Parathyroid adenoma (tissue), 2 donors: ENCODE data around the gene TGFBR2.
A peak's percentile ranks its signal among the peaks of the same experiment; 100 is the strongest.

Source experiments
- H2AFZ ChIP-seq: fragments of 300-600 bp; sonication (generic); one replicate; pipeline ENCODE4 v1.7.0; 2017; ENCODE audit warnings: antibody characterized with exemption, mild to moderate bottlenecking
- H3K27ac ChIP-seq: fragments of 300-600 bp; sonication (generic); one replicate; pipeline ENCODE4 v1.7.0; 2017
- H3K27me3 ChIP-seq: fragments of 300-600 bp; sonication (generic); one replicate; pipeline ENCODE4 v1.7.0; 2017; ENCODE audit warnings: low read length; ENCODE audit not compliant: control insufficient read depth, insufficient read depth
- H3K36me3 ChIP-seq: fragments of 300-600 bp; sonication (generic); one replicate; pipeline ENCODE4 v1.7.0; 2017; ENCODE audit warnings: low read length; ENCODE audit not compliant: control insufficient read depth, insufficient read depth
- H3K4me1 ChIP-seq: fragments of 300-600 bp; sonication (generic); one replicate; pipeline ENCODE4 v1.7.0; 2017; ENCODE audit warnings: control low read depth
- H3K4me2 ChIP-seq: fragments of 300-600 bp; sonication (generic); one replicate; pipeline ENCODE4 v1.7.0; 2017; ENCODE audit warnings: low read length
- H3K4me3 ChIP-seq: fragments of 300-600 bp; sonication (generic); one replicate; pipeline ENCODE4 v1.7.0; 2017; ENCODE audit warnings: low read depth, low read length
- H3K79me2 ChIP-seq: fragments of 300-600 bp; sonication (generic); one replicate; pipeline ENCODE4 v1.7.0; 2017; ENCODE audit warnings: control low read depth
- H3K9ac ChIP-seq: fragments of 300-600 bp; sonication (generic); one replicate; pipeline ENCODE4 v1.7.0; 2017; ENCODE audit warnings: mild to moderate bottlenecking
- H3K9me3 ChIP-seq: fragments of 300-600 bp; sonication (generic); one replicate; pipeline ENCODE4 v1.7.0; 2017; ENCODE audit warnings: low read length; ENCODE audit not compliant: control insufficient read depth
- TF ChIP-seq, protein P1 (sequence below): fragments of 300-600 bp; sonication (generic); IDR thresholded peaks from one replicate; pipeline ENCODE4 v1.7.0; 2017; ENCODE audit warnings: antibody characterized with exemption, mild to moderate bottlenecking
- donor health status: primary hyperparathyroidism.

The TGFBR2 gene

GRCh38 chr3:30606301-30607031 lies at the start of gene TGFBR2:
TGFBR2 (plus strand) TSS chr3:30606601; CDS start chr3:30606884, 283 bp downstream.
- H3K4me3 ChIP-seq = peak within 1 kb of the TSS; percentile 81
- H3K4me1 ChIP-seq = no peaks in the 10 kb centered on the region
- H3K4me2 ChIP-seq = peak within 1 kb of the TSS; percentile 76
- TF ChIP-seq, protein P1, sequence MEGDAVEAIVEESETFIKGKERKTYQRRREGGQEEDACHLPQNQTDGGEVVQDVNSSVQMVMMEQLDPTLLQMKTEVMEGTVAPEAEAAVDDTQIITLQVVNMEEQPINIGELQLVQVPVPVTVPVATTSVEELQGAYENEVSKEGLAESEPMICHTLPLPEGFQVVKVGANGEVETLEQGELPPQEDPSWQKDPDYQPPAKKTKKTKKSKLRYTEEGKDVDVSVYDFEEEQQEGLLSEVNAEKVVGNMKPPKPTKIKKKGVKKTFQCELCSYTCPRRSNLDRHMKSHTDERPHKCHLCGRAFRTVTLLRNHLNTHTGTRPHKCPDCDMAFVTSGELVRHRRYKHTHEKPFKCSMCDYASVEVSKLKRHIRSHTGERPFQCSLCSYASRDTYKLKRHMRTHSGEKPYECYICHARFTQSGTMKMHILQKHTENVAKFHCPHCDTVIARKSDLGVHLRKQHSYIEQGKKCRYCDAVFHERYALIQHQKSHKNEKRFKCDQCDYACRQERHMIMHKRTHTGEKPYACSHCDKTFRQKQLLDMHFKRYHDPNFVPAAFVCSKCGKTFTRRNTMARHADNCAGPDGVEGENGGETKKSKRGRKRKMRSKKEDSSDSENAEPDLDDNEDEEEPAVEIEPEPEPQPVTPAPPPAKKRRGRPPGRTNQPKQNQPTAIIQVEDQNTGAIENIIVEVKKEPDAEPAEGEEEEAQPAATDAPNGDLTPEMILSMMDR = no peak
- H3K9ac ChIP-seq = no peak within 1 kb of the TSS
- H3K27ac ChIP-seq = peak within 1 kb of the TSS; percentile 75
- no peaks in the 10 kb centered on the region for H3K27me3 ChIP-seq
- no peaks in the 10 kb centered on the region for H3K79me2 ChIP-seq
- H2AFZ ChIP-seq = peak within 1 kb of the TSS; percentile 91
- H3K36me3 ChIP-seq = no peaks in the 10 kb centered on the region
- no peaks in the 10 kb centered on the region for H3K9me3 ChIP-seq

GRCh38 chr3:30557746-30558303 lies 48.6 kb upstream of the TGFBR2 start:
- H3K79me2 ChIP-seq = no peaks in the 10 kb centered on the region
- no peaks in the 10 kb centered on the region for H3K36me3 ChIP-seq
- no peak overlapping the region for H2AFZ ChIP-seq
- H3K4me3 ChIP-seq = no peak overlapping the region
- H3K4me2 ChIP-seq = no peak overlapping the region
- H3K27me3 ChIP-seq = no peaks in the 10 kb centered on the region
- no peaks in the 10 kb centered on the region for H3K4me1 ChIP-seq
- H3K27ac ChIP-seq = no peak overlapping the region
- H3K9me3 ChIP-seq = no peaks in the 10 kb centered on the region
- H3K9ac ChIP-seq = no peak overlapping the region
- TF ChIP-seq, protein P1 = no peak

DNA sequence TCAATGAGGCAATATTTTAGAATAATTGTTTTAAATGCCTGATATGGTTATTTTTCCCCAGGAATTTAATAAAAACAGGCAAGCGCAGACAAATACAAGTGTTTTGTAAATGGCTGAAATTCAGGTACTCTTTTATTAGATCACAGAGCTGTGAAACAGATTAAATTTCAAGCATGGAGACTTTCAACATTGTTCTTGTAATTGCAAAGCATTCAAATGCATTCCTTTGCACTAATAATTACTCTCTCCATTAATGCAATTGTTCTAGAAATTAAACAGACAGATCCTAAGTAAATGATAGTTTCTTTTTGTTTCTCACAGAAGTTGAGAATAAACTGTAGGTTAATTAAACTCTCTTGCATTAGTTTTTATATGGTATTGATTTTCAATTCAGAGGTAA lies 42.4 kb upstream of the TGFBR2 start:
- Histone ChIP-seq H3K36me3 (no peaks in the 10 kb centered on the region), H3K9ac (no peak overlapping the region), H3K4me1 (no peaks in the 10 kb centered on the region), H3K4me2 (no peak overlapping the region), H3K27me3 (no peaks in the 10 kb centered on the region), H3K79me2 (no peaks in the 10 kb centered on the region), H3K4me3 (no peak overlapping the region), H2AFZ (no peak overlapping the region), H3K9me3 (no peaks in the 10 kb centered on the region), H3K27ac (no peak overlapping the region)
- TF ChIP-seq, protein P1 = no peak

DNA sequence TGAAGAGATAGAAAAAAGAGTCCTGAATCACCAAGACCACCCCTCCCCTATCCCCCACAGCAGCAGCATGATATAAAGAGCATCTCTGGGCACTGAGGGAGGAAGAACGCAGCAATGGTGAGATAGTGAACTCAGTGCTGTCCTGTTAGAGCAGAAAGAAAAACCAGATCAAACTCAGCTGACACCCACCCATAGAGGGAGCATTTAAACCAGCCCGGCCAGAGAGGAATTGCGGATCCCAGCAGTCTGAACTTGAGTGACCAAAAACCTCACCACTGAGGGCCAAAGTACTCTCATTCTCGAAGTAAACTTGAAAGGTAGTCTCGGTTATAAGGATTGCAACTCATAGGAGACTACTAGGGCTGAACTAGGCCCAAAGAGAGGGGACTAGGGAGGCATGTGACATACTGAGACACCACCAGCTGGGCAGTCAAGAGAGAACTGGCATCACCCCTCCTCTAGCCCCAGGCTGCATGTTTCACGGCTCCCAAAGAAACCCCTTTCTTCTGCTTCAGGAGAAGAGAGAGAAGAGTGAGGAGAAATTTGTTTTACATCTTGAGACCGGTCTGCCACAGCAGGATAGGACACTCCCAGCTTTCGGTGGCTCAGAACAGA lies 39.2 kb upstream of the TGFBR2 start:
- no peak overlapping the region for H3K4me3 ChIP-seq
- no peak overlapping the region for H3K9ac ChIP-seq
- no peak overlapping the region for H2AFZ ChIP-seq
- H3K36me3 ChIP-seq = no peaks in the 10 kb centered on the region
- no peaks in the 10 kb centered on the region for H3K4me1 ChIP-seq
- no peaks in the 10 kb centered on the region for H3K27me3 ChIP-seq
- TF ChIP-seq, protein P1 = no peak
- no peaks in the 10 kb centered on the region for H3K9me3 ChIP-seq
- H3K27ac ChIP-seq = no peak overlapping the region
- no peaks in the 10 kb centered on the region for H3K79me2 ChIP-seq
- no peak overlapping the region for H3K4me2 ChIP-seq
